NK-92 treated with Interleukin-12 subunit alpha and Interleukin-12 subunit beta, amount 100 ng/mL, for 24 hours (cell line): ENCODE results near the gene NCBP3.
"Not testable (repeated sequence)": the region's sequence is repeated elsewhere in the genome, so short reads cannot be mapped to it uniquely, and the experiment has no call there.

ENCODE experiments used
- DNase-seq: peaks from one replicate; lab custom pipeline; 2025; lab: John Stamatoyannopoulos, UW

Gene NCBP3

DNA sequence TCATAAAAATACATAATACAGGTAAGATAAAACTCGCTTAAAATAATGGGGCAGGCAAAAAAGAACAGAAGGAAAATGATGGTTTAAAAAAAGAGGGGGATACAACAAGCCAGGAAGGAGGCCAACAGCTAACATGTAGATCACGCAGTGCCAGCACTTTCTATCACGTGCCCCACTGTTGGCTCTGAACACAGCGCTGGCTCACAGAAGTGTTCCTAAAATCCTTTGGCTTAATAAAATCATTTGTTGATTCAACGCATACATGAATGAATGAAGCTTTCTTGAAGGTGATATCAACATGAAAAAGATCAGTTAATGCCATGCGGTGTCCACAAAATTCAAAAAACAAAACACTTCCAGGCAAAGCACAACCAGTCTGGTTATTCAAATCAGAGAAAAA is 53.6 kb downstream of the NCBP3 start:
- no peak for DNase-seq

DNA sequence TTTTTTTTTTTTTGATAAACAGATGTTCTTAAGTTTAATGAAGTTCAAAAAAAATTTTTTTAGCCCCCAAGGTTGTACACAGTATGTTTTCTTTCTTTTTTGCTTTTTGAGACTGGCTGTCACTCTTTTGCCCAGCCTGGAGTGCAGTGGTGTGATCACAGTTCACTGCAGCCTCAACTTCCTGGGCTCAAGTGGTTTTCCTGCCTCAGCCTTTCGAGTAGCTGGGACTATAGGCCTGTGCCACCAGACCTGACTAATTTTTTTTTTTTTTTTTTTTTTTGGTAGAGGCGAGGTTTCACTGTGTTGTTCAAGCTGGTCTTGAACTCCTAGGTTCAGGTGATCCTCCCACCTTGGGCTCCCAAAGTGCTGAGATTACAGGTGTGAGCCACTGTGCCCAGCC is 57.8 kb downstream of the NCBP3 start:
- DNase-seq, result peak; percentile 24

DNA sequence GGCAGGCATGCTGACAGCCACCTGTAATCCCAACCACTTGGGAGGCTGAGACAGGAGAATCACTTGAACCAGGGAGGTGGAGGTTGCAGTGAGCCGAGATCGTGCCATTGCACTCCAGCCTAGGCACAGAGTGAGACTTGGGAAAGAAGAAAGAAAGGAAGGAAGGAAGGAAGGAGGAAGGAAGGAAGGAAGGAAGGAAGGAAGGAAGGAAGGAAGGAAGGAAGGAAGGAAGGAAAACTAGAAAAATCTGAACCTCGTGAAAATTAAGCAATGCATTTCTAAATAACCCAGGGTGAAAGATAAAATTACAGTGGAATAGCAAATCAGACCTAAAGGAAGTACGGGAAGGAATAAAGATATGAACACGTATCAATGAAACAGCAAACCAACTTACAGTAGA is 60.7 kb downstream of the NCBP3 start:
- not testable (repeated sequence) for DNase-seq

DNA sequence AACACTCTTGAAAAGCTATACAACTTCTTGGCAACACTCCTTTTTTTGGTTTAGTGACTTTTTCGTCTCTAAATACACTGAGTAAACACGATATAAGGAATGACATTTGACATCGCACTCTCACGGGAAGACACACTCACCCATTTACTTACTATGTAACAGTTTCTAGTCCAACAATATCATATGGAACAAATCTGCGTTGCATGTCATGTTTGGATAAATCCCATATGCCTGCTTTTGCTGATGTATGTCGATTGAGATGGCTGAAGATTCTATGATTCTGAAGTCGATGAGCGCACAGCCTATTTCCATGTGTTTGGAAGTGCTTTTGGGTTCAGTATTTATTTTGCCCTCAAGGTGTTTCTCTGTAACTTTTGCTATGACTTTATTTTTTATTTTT is 63.3 kb downstream of the NCBP3 start:
- DNase-seq, result no peak

DNA sequence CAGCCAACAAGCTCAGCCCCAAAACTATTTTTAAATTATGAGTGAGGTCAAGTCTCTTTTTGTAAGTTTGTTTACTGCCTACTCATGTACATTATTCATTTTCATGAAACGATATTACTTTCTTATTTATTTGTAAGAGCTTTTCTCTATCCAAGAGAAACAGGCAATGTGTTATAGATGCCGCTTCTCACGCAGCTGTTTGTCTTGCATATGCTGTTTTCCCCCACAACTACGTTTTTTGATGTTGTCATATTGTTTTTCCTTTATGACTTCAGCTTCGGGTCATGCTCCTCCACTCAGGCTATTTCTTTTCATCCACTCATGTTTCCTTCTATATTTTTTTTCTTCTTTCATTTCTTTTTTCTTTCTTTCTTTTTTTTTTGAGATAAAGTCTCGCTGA is 65.1 kb downstream of the NCBP3 start:
- DNase-seq, result no peak

DNA sequence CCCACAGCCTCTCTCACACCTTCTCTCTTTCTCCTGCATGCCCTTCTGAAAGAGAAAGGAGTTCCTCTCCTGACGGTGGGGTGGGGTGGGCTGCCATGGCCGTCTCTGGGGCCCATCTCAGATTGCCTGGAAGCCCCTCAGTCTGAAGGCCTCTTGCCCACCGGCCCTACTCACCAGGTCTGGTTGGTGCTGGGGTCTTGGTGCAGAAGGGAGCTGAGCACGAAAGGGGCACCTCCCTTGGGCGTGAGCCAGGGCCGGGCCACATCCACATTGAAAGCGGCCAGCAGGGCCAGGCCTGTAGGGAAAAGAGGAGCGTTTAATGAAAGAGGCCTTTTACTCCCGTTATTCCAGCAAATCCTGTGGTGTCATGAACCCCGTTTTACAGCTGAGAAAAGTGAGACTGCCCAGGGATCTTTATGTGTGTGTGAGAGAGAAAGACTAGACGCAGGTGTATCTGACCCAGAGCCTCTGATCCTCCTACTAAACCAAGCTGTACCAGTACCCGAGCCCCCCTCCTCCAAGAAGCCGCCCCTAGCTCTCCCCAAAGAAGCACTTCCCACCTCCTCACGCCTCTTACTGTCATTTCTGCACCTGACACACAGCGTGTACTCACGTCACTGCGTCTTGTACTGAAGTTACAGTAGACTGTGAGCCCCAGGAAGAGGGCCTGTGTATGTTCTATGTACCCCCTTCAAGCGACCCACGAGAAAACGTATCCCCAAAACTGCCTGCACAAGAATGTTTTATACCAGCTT is 68.5 kb downstream of the NCBP3 start:
- no peak for DNase-seq

DNA sequence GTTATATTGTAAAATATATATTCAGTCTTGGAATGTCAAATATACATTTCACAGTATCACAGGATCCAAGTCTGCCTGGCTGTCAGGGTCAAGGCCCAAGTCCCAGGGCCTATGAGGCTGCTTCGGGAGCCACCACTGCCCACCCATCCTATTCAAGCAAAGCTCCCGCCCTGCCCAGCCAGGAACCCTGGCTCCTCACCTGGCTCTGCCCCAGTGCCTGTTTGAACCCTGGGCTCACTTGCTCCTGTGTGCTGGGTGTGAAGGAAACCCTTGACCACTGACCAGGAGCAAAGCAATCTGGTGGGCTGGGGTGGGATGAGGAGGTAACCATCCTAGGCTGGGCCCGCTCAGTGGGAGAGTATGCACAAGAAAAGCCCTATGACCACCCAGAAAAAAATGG is 72.1 kb downstream of the NCBP3 start:
- no peak for DNase-seq

DNA sequence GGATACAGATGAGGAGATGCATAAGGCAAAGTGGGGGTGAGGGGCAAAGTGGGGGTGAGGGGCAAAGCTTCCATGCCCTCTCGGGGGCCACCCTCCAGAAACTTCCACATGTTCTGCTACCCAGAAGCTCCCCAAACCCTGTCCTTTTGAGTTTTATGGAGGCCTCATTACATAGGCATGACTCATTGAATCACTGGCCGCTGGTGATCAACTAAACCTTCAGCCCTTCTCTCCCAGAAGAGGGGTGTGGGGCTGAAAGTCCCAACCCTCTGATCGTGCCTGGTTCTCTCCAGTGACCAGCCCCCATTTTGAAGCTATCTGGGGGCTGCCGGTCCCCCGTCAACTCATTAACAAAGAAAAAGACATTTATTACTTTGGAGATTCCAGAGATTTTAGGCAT is 72.5 kb downstream of the NCBP3 start:
- no peak for DNase-seq

DNA sequence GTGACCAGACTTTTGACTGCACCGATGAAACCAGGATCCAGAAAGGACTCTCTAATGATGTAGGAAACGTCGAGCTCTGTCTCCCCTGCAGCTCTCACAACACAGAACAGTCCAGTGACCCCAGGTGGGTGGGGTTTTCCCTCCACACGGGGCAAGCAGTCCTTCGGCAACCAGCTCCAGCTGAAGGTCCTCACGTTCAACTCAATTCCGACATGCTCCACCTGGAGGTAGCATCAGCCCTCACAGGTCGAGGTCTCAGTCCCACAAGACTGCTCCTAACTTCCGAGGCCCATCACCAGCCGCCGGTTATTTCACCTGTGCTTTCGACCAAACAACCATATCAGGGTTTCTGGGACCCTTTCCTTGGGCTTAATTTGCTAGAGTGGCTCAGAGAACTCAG is 73.3 kb downstream of the NCBP3 start:
- no peak for DNase-seq

DNA sequence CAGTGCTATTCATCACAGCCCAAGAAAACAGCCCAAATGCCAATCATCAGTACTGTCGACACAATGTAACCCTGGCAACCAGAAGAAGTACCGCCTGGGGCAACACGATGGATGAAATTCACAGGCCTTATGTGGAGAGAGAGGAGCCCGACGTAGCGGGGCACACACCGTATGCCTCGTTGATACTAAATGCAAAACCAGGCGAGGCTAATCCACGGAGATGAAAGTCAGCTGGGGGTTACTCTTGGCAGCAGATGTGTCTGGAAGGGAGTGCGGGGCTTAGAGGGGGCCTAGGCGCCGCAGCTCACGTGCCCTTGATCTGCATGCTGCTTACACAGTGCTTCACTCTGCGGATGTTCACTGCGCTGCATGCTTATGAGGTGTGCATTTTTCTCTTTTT is 74.9 kb downstream of the NCBP3 start:
- DNase-seq, result no peak

DNA sequence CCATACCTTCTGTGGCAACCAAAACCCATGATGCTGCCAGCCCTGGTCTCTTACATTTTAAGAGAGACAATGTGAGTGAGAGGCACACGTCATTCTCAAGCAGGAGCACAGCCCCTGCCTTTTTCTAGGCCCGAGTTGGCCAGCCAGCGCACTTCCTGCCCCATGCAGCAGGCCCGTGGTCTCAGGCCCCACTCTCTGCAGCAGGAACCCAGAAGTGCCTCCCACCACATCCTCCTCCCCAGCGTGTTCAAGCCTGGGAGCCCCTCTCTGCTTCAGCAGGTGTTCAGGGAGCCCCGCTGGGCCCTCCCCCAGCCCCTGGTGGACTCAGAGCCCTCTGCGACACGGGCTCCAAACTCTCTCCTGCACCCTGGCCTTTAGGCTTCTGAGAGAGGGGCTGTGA is 75.6 kb downstream of the NCBP3 start:
- DNase-seq, result peak; percentile 62

DNA sequence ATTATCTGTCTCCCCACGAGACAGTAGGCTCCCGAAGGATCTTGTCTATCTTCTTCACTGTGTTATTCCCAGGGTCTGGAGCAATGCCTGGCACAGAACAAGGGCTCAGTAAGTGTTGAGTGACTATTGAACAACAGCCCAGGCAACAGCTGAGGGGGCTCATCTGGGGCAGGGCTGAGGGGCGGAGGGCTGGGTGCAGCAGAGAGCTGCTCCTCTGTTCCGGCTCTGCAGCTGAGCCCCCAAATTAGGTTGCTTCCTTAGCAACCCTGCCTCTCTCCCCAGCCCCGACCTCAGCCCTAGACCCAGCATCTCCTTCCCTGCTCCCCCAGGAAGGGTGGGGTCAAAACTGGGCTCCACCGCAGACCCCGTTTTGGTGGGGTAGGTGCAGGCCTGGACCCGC is 77.3 kb downstream of the NCBP3 start:
- DNase-seq, result no peak

DNA sequence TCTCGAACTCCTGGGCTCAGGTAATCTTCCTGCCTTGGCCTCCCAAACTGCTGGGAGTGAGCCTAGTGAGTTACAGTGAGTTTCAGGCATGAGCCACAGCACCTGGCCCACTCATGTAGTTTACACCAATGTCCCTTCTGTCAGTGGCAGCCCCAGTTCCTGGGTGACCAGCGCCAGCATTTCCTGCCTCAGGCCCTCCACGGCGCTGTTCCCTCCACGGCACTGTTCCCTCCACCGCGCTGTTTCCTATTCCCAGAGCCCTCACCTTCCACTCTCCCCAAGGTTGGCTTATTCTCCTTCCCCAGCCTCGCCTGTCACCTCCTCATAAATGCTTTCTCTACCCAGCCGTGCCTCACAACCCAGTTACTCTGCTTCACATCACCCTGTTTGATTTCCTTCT is 77.7 kb downstream of the NCBP3 start:
- DNase-seq, result no peak

DNA sequence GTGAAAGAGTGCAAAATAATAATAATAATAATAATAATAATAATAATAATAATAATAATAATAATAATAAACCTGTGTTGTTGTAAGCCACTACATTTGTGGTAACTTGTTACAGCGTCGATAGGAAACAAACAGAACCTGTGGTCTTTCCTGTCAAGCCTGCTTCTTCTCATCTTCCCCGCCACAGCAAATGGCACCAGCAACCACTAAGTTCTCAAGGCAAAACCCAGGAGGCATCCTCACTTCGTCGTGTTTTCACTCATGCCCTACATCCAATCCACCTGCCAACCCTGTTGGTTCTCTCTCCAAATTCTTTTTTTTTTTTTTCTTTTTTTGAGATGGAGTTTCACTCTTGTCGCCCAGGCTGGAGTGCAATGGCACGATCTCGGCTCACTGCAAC is 79.3 kb downstream of the NCBP3 start:
- DNase-seq, result no peak

DNA sequence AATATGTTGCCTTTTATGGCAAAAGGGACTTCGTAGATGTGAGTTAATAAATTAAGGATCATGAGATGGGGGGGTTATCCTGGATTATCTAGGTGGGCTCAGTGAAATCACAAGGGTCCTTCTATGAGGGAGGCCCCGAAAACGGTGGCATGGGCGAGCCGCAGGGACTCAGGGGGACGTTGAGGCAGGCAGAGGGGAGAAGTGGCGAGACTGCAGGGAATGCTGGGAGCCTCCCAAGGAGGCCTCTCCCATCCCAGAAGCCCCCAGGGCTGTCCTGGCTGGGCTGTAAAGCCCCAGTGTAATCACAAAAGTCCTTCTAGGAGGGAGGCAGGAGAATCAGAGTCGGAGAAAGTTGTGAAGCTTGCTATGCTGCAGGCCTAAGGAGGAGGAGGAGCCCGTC is 80.1 kb downstream of the NCBP3 start:
- no peak for DNase-seq

DNA sequence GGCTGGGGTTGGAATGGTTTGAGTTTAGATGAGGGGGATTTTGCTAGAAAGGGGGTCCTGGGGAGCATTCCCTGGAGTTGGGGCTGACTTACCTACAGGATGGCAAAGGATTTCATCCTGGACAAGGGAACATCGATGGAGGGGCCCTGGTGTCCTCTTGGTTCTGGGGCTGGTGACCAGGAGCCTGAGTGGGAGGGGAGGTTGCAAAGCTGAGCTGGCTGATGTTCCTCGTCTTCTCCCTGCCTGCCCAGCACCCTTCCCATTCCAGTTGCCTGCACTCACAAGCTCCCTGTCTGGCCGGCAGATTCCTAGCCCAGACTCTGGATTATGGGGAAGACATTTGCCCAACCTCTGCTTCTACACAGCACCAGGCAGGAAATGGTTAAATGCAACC is 82.3 kb downstream of the NCBP3 start:
- peak; percentile 20 for DNase-seq

DNA sequence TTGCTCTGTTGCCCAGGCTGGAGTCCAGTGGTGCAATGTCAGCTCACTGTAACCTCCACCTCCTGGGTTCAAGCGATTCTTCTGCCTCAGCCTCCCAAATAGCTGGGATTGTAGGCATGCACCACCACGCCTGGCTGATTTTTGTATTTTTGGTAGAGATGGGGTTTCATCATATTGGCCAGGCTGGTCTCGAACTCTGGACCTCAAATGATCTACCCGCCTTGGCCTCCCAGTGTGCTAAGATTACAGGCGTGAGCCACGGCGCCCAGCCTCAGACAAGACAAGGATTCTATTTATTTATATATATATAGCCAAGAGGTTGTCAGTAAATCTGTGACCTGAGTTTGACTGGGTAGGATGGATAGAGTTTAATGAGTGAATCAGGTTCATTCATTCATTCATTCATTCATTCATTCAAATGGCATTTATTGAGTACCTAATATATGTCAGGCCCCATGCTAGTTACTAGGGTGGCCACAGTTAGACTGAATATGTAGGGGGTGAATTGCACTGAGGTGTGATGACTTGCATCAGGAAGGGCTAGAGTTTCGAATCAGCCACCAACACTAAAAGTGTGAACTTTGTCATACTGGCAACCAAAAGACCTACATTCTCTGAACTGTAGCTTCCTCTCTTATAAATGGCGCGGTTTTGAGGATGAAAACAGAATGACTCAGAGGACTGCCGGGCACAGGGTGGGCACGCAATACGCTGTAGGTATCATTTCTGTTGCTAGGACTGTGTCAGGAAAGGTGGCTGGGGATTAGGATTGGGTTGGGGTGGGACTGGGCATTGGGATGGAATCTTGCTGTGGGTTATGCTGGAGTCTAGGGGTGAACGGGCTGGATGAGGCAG is 82.9 kb downstream of the NCBP3 start:
- peak; percentile 25 for DNase-seq

DNA sequence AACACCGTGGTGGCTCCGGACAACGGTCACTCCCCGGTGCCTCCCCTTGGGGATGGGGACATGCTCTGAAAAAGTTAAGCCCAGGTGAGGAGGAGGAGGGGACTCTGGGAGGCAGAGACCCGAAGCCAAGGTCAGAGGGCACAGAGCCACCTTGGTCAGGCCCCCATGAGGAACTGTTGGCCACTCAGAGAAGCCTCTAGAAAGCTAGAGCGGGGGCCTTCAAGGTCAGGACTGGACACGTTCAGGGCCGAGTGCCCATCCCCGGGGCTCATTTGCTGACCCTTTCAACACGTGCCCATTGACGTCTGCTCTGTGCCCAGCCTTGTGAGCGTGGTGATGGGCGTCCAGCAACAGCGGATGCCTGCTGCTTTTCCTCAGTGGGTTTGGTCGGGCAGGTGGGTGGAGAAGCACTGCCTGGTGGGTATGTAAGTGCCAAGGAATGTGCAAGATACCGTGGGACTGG is 84.1 kb downstream of the NCBP3 start:
- no peak for DNase-seq

DNA sequence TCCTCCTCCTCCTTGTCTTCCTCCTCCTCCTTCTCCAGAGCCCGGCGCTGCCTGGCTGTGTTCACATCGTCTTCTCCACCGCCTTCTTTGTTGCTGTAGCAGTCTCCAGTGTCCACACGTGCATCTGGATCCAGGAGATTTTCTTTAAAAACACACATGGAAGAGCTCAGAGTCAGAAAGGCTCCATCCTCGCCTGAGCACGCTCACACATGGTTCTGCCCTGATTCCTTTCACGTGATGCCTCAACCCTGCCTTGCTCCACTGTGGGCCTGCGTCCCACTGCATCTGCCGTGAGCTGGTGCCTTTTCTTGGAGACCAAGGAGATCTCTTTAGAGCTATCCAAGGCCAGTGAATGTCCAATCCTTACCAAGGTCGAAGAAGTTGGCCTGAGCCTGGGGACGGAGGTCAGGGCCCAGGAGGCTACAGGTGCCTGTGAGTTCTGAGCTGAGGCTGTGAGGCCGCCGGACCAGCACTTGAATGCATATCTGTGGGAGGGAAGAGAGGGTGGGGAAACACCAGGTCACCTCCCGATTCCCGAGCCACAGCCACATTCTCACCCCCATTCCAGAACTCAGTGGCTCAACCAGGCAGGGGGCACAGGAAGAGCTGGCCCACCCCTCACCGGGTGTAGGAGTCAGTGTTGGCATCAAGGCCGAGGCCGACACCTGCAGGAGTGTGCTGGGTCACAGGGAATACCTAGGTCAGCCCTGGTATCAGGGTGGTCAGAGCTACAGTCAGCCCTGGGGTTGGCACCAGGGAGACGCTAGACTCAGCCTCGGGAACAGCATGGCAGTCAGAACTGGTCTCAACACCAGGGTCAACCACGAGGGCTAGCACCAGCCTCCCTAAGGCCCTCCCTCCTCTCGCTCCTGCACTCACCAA is 84.8 kb downstream of the NCBP3 start:
- DNase-seq, result no peak

DNA sequence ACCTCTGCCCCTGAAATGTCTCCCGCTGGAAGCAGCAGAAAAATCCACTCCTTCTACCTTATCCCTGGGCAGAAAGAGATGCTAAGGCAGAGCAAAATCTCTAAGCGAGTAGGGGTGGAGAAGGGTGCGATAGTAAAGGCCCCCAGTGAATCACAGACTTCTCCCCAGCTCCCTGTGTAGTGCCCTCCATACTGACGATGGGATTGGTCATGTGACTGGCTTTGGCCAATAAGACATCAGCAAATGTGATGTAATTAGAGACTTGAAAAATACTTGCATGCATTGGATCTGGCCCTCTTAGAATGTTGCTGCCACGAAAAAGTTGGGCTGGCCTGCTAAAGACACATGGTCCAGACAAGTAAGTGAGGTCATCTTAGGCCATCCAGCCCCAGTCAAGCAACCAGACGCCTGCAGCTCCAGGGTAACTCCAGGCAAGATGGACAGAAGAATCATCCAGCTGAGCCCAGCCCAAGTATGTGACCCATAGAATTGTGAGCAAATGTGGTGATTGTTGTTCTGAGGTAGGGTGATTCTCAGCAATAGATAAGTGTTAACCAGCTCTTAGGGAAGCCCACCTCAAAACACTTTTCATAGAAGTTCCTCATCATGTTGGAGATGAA is 86.3 kb downstream of the NCBP3 start:
- DNase-seq, result no peak

DNA sequence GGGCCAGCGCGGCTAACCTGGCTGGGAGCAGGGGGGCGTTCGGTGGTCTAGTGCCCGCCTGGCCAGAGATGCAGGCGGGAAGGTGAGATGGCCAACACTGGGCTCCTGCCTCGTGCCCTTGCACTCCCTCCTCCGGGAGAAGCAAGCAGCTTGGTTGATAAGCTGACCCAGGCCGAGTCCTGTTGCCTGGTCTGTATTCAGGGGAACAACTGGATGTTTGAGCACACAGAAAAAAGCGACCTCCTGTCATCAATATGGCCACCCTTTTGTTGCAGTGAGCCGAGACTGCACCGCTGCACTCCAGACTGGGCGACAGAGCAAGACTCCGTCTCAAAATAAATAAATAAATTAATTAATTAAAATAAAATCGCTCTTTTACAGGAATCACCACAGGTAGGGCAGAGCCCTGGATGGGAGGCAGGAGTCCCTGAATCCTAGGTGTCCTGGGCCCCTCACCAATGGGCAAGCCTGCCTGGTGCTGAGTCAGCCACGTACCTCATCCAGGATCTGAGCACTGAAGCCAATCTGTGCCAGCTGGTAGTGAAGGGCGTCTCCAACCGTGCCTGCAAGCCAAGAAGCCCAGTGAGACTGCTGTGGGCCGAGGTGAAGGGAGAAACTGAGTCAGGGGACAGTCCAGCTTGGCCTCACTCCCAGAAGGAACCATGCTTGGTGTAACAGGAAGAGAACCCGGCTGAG is 90.6 kb downstream of the NCBP3 start:
- no peak for DNase-seq
